HG02852 (cell line): ENCODE data around the gene FAM98A.

Source experiments
- ATAC-seq: cut with Tn5 transposase; IDR thresholded peaks from one replicate; pipeline ENCODE4 v1.9.1; 2021; ENCODE audit warnings: mild to moderate bottlenecking, moderate library complexity; ENCODE audit not compliant: unreplicated experiment

The FAM98A gene

GRCh38 chr2:33599175-33599942 is at the start of gene FAM98A:
TSS of gene FAM98A (minus strand) at chr2:33599299. CDS start at chr2:33599221, 78 bp downstream.
- ATAC-seq = peak; percentile 89

DNA sequence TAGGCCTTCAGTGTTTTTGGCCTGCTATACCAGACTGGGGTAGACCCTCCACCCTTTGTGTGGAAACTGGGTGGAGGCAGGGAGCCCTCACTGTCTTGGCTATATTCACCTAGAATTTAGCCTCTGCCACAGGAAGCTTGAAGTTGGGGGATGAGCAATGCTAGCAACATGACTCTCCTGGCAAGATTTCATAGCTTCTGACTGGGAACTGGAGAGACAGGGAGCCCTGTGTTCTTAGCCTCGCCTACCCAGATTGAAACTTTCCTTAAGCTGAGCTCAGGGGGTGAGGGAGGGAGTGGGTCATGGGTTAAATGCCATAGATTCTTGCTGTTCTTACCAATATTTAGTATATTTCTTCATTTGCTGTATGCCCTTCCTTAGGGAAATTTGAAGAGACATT is 46.8 kb upstream of the FAM98A start:
- no peak for ATAC-seq

- ATAC-seq = no peak
Measured at GRCh38 chr2:33644215-33644614, 45.1 kb upstream of the FAM98A start.

DNA sequence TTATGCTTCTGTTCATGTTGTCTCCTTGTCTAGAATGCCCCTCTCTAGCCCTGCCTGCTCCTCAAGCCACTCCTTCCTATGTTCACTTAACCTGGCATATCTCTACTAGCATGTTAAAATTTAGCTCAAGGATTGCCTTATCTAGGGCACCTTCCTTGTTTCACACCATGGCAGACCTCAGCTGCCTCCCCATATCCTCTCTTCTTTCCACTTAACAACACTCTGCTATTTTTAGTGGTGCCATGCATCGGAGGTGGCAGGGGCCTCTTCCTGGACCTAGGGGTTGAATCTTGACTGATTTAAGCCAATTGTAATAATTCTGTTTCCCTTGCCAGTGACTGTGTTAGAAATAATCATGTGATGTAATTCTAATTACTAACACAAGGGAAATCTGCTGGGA is 36.9 kb upstream of the FAM98A start:
- no peak for ATAC-seq

GRCh38 chr2:33634261-33634910 is 35.3 kb upstream of the FAM98A start:
- no peak for ATAC-seq

- no peak for ATAC-seq
Measured at GRCh38 chr2:33633315-33633714, 34.2 kb upstream of the FAM98A start.

- no peak for ATAC-seq
Measured at GRCh38 chr2:33632831-33633230, 33.7 kb upstream of the FAM98A start.

GRCh38 chr2:33628031-33628827 is 29.1 kb upstream of the FAM98A start:
- ATAC-seq = no peak

GRCh38 chr2:33619028-33619427 is 19.9 kb upstream of the FAM98A start:
- no peak for ATAC-seq

DNA sequence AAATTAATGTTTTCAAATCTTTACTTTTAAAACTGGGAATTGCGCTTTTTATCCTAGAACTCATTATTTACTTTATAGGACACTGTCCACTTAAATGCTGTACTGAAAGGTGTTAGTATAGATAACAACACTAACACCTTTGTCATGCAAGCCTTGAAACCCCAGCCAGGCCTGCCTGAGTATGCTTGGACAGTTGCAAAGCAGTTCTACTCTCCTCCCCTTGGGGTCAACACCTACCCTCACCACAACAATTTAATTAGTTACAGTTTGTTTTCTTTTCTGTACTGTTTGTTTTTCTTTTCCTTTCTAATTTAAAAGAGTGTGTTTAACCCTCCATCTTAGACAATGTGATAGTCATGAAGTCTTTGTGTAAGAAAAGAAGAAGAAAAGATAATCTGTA is 18.9 kb upstream of the FAM98A start:
- ATAC-seq = no peak

DNA sequence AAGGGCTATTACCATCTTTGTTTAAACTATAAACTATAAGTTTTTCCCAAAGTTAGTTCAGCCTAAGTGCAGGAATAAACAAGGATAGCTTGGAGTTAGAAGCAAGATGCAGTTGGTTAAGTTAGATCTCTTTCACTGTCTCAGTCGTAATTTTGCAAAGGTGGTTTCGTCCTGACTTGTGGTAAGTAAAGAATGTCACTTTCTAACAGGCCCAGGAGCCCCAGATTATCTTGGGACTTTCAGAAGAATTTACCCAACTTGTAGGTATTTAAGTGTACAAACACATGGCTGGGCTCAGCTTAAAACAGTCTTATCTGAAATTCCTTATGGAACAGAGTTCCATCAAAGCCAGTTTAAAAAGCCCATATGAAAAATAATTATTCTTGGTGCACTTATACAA is 18.3 kb upstream of the FAM98A start:
- ATAC-seq = no peak

GRCh38 chr2:33616873-33617272 is 17.8 kb upstream of the FAM98A start:
- ATAC-seq = peak; percentile 77

DNA sequence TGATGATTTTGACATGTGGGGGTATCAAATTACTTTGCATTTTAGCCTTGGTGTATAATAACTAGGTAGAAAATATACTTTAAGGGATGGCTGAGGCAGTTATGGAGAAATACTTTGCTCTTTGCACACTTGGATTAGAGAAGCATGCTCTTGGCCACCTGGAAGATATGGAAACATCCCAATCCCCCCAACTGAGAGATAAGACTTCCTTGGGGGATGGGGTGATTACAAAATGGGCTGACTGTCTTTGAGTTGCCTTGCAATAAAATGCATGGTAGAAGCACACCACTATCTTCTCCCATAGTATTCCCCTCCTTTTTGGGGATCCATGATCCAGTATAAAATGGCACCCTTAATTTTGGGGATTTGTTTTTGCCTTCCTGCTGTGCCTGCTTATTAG is 15.1 kb upstream of the FAM98A start:
- no peak for ATAC-seq

DNA sequence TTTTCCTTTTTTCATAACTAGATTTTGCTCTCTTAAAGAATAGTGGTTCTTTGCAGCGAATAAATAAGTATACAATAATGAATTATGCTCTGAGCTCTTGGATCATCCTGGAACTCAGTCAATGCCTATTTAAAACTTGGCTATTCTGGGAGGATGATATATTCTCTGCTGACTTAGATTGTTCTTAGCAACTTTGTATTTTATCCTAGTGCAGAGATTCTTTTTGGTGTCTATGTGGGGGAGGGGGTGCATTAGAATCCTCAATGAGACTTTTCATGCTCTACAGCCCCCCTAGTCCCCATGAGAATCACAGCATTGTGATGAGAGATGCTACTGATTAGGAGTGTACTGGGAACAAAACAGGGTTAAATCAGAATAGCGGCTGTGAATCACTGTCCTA is 8.8 kb upstream of the FAM98A start:
- no peak for ATAC-seq

GRCh38 chr2:33607251-33607721 is 8.2 kb upstream of the FAM98A start:
- no peak for ATAC-seq

DNA sequence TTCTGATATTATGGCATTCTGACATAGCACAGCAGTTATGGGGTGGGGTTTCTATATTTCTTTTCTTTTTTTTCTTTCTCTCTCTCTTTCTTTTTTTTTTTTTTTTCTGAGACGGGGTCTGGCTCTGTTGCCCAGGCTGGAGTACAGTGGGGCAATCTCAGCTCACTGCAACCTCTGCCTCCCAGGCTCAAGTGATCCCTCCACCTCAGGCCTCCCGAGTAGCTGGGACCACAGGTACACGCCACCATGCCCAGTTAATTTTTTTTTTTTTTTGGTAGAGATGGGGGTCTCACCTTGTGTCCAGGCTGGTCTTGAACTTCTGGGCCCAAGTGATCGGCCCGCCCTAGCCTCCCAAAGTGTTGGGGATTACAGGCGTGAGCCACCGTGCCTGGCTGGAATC is 7.5 kb upstream of the FAM98A start:
- no peak for ATAC-seq

GRCh38 chr2:33606100-33606499 is 7.0 kb upstream of the FAM98A start:
- ATAC-seq = no peak

- no peak for ATAC-seq
Measured at GRCh38 chr2:33605056-33605455, 6.0 kb upstream of the FAM98A start.

- ATAC-seq = no peak
Measured at GRCh38 chr2:33603416-33603815, 4.3 kb upstream of the FAM98A start.

GRCh38 chr2:33602201-33602830 is 3.2 kb upstream of the FAM98A start:
- no peak for ATAC-seq

DNA sequence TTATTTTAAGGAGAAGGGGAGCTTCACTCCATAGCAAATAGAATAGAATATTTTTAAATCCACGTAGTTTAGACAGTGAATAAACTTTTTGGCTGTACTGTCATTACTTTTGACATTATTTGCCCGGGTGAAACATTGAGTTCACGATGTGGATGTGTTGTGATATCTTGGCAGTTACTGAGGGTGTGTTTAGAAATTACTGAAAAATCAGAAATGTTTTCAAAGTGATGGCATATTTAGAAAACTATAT is 769 bp upstream of the FAM98A start:
- no peak for ATAC-seq
